GM19023 (cell line): ENCODE data around the gene PIK3CD.
A peak's percentile ranks its signal among the peaks of the same experiment; 100 is the strongest.
"Not testable (repeated sequence)": the region's sequence is repeated elsewhere in the genome, so short reads cannot be mapped to it uniquely, and the experiment has no call there.

ENCODE experiments used
- ATAC-seq: cut with Tn5 transposase; IDR thresholded peaks from one replicate; pipeline ENCODE4 v1.9.1; 2021; ENCODE audit warnings: mild to moderate bottlenecking, moderate library complexity; ENCODE audit not compliant: unreplicated experiment

Gene PIK3CD

DNA sequence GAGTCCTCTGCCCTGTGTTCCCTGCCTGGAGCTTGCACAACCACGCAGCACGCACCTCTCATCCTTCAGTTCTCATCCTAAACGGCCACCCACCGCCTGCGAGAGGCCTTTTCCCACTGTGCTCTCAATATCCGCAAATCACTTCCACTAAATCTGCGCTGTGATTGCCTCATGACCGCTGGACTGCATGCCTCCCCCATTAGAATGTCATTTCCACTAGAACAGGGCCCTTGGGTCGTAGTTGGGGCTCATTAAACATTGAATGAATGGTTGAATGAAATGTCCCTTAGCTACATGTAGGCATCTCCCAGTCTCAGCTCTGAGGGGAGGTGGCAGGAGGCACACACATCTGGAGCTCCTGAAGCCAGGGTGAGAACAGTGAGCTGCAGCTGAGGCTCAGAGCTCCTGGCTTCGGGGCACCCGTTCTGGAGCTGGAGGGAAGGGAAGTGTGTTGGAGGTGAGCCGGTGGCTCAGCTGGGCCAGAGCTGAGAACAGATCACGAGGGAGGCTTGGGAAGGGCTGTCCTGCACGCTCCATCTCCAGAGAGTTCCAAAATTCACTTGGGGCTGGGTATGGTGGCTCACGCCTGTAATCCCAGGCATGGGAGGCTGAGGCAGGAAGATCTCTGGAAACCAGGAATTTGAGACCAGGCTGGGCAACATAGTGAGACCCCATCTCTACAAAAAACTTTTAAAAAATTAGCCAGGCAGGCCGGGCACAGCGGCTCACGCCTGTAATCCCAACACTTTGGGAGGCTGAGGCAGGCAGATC, 32.4 kb upstream of the PIK3CD start:
- ATAC-seq: no peak

DNA sequence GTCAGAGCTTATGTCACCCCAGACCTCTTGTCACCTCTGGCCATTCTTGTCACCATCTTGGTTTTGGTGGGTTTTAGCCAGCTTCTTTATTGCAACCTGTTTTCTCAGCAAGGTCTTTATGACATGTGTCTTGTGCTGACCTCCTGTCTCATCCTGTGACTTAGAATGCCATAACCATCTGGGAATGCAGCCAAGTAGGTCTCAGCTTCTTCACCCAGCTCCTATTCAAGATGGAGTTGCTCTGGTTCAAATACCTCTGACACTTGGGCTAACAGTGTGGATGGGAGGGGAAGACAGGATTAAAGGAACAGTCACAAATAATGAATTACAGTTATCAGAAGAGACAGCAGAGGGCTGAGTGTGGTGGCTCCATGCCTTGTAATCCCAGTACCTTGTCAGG, 30.5 kb upstream of the PIK3CD start:
- no peak for ATAC-seq

DNA sequence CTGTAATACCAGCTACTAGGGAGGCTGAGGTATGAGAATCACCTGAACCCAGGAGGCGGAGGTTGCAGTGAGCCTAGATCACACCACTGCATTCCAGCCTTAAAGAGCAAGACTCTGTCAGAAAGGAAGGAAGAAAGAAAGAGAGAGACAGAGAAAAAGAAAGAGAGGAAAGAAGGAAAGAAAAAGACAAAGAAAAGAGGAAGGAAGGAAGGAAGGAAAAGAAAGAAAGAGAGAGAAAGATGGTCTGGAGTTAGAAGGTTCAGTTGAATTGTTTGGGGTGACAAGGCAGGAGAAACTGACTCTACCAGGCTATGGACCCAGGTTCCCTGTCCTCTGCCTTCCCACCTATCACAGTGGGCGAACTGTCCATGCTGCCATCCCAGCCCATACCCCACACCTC, 27.4 kb upstream of the PIK3CD start:
- ATAC-seq: no peak

DNA sequence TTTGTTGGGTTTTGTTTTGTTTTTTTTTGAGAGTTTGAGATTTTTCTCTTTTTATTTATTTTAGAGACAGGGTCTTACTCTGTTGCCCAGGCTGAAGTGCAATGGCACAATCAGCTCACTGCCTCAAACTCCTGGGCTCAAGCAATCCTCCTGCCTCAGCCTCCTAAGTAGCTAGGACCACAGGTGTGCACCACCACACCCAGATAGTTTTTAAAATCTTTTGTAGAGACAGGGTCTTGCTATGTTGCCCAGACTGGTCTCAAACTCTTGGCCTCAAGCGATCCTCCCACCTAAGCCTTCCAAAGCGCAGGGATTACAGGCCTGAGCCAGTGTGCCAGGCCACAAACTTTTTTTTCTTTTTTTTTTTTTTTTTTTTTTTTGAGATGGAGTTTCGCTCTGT, 26.5 kb upstream of the PIK3CD start:
- not testable (repeated sequence) for ATAC-seq

DNA sequence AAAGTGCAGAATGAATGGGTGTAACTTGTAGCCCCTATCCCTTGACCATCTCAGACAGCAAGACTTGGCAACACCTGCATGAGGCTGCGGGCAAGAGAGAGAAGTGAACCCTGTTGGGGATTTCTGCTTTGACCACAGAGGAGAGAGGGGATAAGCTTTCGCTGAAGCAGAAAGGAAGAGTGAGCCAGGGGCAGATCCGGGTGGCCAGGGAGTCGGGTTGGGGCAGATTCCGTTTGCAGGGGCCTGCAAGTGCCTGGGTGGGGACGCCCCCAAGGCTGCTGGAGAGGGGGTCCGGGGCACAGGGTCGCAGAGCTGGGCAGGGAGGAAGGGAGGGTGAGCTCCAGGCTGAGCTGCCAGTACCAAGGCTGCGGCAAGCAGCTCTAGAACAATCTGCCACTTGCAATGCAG, 25.3 kb upstream of the PIK3CD start:
- peak; percentile 37 for ATAC-seq

DNA sequence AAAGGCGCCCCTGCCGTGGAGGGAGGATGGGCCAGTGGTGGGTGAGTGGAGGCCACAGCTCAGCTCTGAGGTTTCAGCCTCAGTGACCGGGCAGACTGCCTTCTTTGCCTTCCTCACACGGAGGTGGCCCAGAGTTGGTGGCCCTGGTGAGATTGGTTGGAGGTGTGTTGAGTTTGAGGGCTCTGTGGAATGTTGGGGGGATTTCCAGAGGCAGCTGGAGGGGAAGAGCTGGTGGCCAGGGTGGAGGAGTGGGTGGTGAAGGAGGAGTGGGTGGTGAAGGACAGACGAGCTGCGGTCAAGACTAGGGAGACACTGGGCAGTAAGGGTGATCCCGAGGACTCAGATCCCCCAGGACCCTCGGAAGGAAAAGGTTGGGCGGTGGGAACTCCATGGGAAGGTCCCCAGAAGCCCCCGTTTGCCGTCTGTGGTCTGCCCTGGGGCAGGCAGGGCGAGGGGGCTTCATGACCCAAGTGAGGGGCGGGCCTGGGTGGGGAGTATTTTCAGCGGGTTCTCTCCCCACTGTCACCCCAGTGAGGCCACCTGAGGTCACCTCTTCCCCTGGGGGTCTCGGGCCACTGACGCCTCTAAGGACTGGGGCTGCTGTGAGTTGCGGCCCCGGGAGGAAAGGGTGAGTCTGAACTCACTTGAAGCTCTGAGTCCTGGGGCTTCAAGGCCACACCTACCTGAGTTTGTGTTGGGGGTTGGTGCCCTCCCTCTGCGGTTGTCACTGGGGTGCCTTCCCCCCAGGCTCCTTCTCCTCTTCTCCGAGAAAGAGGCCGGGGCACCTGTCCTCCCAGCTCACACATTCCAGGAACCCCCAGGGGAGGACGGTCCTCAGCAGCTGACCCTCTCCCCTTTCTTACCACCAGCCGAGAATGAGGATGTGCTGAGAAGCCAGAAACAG, 22.7 kb upstream of the PIK3CD start:
- no peak for ATAC-seq

DNA sequence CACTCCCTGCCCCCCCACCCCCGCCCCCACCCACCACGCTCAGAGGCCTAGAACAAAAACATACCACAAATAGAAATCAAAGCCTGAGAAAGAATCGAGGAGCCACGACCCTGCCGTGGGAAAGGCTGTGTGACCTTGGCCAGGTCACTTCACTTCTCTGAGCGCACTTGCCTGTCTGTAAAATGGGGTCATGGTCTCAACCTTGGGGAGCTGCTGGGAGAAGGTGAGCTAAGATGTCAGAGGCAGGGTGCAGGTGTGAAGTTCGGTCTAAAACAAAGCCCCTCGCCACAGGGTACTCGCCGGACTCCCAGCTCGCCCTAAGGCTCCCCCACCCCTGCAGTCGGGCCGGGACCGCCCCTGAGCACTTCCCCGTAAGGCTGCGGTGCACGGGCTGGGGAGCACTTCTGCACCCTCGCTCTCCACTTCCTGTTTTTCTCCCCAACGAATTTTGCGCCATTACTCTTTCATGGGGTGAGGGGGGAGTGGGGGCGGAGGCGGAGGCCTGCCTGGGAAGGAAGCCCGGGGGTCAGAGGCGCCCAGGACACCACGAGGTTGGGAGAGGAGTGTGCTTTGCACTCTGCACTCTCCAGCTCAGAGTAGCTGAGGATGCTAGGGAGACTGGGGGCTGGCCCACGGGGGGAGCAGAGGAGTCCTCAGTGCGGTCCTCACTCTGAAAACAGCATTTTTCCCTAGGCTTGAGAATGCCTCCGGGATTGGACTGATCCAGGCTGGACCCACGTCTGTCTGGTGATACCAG, 21.9 kb upstream of the PIK3CD start:
- no peak for ATAC-seq

DNA sequence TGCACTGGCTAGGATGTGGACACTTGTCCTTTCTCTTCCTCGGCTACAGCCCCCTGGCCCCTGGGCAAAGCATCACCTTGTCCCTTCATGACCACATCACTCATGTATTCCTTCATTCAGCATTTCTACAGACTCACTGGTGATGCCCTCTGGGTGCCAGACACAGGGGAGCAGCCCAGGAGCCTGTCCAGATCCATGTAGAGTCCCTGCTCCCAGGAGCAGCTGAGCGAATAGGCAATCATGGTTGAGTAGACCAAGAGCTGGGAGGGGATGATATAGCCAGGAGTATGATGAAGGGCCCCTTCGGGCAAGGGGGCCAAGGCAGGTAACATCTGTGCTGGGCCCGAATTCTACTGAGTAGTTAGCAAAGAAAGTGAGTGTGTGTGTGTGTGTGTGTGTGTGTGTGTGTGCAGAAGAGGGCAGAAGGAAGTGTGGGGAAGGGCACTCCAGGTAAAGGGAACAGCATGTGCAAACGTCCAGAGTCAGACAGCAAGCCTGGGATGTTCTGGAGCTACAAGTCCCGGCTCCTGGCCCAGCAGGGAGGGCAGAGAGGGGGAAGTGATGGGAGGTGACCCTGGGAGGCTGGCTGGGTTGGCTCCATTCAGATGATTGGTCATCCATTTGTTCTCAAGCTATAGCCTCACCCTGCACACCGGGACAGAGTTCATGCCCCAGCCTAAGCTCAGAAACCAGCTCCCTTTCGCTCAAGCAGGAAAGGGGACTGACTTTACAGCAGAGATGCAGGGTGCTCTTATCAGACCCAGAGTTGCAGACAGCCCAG, 21.0 kb upstream of the PIK3CD start:
- no peak for ATAC-seq

DNA sequence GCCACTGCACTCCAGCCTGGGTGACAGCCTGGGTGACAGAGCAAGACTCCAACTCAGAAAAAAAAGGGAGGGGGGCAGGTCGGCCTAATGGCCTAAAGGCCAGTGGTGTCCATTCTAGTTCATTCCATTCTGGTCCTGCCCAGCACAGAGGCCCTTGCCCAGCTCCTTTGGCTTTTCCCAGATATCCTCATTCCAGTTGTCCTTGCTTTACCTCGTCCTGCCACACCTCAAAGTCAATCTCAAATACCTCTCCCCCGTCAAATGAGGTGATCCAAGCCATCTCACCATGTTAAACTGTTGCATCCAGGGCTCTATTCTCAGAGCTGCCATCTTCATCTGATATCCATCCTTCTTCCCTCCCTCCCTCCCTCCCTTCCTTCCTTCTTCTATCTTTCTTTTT, 19.9 kb upstream of the PIK3CD start:
- ATAC-seq: no peak

DNA sequence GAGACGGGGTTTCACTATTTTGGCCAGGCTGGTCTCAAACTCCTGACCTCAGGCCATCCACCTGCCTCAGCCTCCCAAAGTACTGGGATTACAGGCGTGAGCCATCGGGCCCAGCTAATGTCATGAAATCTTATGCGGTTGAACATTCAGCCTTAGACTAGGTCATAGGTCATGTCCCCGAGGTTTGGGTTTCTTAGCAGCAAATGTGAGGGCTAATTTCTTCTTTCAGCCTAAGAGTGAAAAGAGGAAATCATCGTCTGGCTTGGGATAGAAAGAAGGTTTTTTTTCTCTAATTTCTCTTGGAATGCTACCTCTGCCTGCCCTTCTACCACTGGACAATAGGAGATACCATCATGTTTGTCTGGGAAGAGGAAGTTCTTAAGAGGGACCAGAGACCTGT, 18.0 kb upstream of the PIK3CD start:
- ATAC-seq: no peak

DNA sequence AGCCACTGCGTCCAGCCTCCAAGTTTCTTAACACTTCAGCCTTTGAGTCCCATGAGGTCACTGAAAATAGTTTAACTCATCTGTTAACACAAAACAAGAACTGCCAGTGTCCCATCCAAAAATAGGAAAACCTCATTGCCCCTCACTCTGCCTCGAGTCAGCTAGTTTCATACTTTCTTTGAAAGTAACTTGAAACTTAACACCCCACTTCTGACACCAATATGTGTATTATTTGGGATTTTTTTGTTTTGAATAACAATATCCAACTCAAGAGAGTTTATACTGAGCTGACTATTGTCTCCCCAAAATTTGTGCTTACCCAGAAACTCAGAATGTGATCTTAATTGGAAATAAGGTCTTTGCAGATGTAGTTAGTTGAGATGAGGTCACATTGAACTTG, 16.9 kb upstream of the PIK3CD start:
- no peak for ATAC-seq

DNA sequence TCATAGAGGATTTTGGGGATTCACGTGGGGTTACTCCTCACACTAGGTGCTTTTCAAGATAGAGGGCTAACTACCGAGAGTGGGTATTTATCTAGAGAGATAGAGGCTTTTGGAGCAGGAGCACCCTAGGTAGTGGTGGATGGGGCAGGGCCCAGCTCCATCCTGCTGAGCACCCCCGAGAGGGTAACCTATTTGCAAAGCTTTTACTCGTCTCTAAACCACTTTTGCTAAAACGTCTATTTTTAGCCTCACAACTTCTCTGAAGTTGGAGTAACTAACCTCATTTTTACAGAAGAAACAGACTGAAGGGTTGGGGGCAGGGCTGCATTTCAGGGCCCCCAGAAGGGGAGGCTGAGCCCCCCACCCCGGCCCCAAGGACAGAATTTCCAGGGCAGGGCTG, 12.3 kb upstream of the PIK3CD start:
- ATAC-seq: no peak

DNA sequence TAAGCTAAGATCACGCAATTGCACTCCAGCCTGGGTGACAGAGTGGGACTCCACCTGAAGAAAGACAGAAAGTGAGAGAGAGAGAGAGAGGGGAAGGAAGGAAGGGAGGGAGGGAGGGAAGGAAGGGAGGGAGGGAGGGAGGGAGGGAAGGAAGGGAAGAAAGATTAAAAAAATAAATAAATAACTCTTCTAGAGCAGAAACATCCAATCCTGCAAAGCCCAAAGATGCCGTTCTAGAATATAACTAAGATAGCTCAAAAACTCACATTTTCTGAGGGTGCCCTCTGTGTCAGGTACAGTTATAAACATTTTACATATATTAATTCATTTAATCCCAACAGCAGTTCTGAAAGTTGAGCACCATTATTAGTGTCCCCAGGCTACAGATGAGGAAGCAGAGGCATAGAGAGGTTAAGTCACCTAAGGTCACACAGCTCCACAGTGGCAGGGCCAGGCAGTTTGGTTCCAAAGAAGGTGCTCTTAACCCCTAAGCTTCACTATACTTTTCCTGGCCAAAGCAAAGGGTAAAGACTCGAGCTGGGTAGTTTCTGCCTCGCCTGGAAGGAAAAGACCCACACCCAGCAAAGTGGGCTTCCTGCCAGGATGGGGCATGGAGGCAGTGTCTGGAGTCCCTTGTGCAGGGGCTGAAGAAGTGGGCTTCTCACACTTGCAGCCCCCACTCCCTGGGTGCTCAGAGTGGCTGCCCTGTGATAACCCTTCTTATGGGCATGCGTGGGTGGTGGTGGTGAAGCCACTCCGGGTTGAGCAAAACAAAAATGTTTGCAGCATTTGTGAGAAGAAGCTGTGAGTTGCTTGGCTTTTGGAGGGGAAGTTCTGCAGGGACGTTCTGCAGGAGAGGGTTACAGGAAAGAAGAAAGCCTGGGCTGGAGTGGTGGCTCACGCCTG, 7.9 kb upstream of the PIK3CD start:
- no peak for ATAC-seq

DNA sequence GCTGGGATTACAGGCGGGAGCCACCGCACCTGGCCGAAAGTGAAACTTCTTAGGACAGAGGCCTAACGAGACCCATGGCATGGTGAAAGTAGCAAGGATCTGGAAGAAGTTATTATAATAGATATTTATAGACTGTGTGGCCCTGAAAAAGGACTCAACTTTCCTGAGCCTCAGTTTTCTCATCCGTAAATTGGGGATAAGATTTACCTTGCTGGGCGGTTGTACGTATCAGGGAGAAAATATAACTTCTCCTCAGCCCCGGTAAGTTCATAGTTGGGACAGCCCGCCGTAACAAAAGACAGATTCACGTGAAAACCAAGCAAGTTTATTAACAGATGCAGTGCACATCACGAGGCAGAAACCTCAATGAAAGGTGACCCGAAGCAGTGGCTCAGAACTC, 5.5 kb upstream of the PIK3CD start:
- ATAC-seq: no peak

DNA sequence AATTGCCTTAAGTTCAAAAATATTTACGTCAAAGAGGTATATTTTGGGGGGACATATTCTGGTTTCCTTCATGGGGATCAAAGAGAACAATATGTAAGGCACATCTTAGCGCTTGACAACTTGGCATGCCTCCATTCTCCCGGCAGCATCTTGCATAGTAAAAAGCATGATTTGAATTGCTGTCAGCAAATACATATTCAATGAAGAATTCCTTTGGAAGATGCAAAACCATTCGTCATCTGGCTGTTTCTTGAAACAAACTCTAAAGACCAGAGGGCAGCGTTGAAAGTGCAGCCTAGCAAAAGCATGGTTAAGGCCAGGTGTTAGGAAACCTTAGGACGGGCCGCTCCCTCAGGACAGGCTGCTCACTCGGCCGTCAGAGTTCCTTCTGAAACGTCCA, 3.4 kb upstream of the PIK3CD start:
- no peak for ATAC-seq

DNA sequence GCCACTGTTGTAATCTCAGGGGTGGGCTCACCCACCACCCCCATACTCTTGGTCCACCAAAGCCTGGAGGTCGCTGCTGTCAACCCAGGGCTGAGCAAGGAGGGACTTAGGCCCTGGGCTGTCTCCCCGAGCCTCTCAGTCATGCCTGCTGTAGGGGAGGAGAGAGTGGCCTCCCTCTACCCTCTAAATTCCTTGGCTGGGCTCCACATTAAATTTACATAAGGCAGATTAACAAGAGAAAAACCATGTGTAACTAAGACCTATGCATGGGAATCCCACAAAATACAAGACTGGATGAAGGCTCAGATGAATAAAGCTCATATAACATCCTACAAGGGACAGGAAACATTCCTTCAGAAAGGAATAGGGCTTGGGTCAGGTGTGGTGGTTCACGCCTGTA, 1.8 kb upstream of the PIK3CD start:
- no peak for ATAC-seq

DNA sequence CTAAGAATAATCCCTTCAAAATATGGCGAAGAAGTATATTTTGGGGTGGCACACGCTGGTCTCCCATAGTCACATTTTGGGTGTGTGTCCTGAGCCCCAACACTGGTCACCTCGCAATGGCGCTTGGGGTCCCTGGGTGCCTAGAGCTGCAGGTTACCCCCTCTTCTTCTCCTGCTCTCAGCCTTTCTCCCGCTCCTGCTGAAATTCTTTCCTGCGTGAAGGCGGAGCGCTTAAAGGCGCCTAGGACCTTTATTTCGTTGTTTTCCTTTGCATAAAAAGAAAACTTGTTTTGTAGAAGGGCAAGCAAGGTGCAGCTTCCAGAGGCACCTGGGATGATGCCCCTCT, 339 bp upstream of the PIK3CD start:
- no peak for ATAC-seq

DNA sequence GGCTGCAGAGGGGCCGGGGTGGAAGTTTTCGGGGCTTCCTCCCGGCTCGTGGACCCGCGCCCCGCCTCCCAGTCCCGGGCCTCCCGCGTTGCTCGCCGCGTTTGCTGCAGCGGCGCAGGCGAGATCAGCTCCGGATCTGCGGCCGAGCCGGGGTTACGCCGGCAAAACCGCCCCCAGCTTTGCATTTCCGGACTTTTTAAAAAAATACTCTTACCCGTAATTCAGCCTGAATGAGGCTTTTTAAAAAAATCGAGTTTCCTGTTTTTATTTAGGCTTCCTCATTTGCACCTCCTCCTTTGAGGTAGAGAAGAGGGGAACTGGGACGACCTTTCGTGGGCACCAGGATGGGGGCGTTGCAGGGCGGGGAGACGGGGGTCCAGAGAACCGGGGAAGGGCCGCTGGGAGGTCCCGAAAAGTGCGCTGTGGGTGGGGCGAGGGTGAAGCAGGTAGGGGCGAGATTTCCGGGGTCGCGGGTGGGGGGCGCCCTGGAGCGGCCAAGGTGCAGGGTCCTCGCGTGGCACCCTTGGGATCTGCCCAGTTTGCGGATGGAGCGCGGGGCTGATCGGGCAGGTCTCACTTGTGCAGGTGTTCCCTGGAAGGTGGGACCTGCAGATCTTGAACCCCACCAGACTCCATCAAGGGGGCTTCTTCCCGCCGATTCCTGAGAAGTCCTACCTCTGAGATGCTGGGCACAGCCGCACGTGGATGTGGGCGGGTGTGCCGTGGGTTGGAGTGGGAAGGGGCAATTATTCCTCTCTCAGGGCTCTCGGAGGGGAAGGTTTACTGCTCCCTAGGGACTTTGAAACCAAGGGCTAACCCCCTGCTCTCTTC, 1.1 kb downstream of the PIK3CD start:
- ATAC-seq: no peak

DNA sequence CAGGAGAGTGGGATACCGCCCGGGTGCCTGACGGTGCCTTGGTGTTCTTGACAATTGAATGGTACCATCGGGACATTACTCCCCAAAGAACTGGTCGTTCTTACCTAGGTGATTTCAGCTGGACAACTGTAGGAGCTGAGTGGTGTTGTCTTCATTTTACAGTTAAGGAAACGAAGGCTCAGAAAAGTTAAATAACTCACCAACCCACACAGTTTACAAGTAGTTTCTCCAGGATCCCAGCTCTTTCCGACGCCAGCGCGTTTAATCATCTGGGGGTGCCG, 1.6 kb downstream of the PIK3CD start:
- ATAC-seq: no peak
